Measurements from ENCODE around the gene ELOB. TPM values are rescaled to one million over a fixed set of nuclear protein-coding genes. Genes with fewer than 3 reads are reported as not detected.

Gene ELOB
- total and polyA plus RNA-seq, 2 donors (not counting 1 experiment from before 2014, with no cell fraction given) = 124 to 436 TPM

GRCh38 chr16:2777903-2778629 lies 986 bp upstream of the ELOB start:
- Histone ChIP-seq H3K4me3 (replicated peaks in 1 of 4; ENCODE audit: control extremely low read depth in 1 of 4, insufficient read depth in 1 of 4, low read depth in 3 of 4, low read length in 4 of 4) (peak overlapping the region; percentile 82 to 96 (median 90)), H3K27ac (ENCODE audit: insufficient read depth, low read length) (peak overlapping the region; percentile 100), H3K36me3 (ENCODE audit: control insufficient read depth, insufficient read depth, low read length) (peaks cover 2% of the 10 kb centered on the region), H3K79me2 (ENCODE audit: control insufficient read depth, insufficient read depth, low read length) (peaks cover 44% of the 10 kb centered on the region), H4K20me1 (ENCODE audit: control insufficient read depth, extremely low read depth, insufficient read depth, low read length) (no peaks in the 10 kb centered on the region), H3K9ac (ENCODE audit: insufficient read depth, low read length) (peak overlapping the region; percentile 100), H3K4me2 (ENCODE audit: extremely low read depth, insufficient read depth, low read length) (peak overlapping the region; percentile 99), H3K4me1 (ENCODE audit: control insufficient read depth, extremely low read depth, insufficient read depth, low read length) (peaks cover 7% of the 10 kb centered on the region), H3K27me3 (ENCODE audit: control insufficient read depth, insufficient read depth, low read length) (no peaks in the 10 kb centered on the region), H2AFZ (ENCODE audit: low read length) (peak overlapping the region; percentile 77), H3K9me3 (ENCODE audit: control insufficient read depth, insufficient read depth, low read depth, low read length) (no peaks in the 10 kb centered on the region)
- TF ChIP-seq CTCF (conservative IDR thresholded peaks at IDR 0.05 in 1 of 2, IDR thresholded peaks at IDR 0.05 in 1 of 2; ENCODE audit: low read depth in 1 of 2, low read length in 2 of 2) (no peak), EZH2 (IDR thresholded peaks at IDR 0.05; ENCODE audit: low read length, missing control alignments) (no peak)
- DNase-seq (ENCODE audit: low read depth in 2 of 2) = peak in 1 of 2 donors; percentile 16

- no peak for DNase-seq (ENCODE audit: low read depth in 2 of 2)
These were observed 460 bp downstream of the ELOB start for GRCh38 chr16:2776500-2777139.

More at GRCh38 chr16:2776500-2777139, 460 bp downstream of the ELOB start:
- Histone ChIP-seq H3K79me2 (ENCODE audit: control insufficient read depth, insufficient read depth, low read length) (peaks cover 50% of the 10 kb centered on the region), H3K4me2 (ENCODE audit: extremely low read depth, insufficient read depth, low read length) (peak overlapping the region; percentile 96), H3K9ac (ENCODE audit: insufficient read depth, low read length) (peak overlapping the region; percentile 84), H4K20me1 (ENCODE audit: control insufficient read depth, extremely low read depth, insufficient read depth, low read length) (no peaks in the 10 kb centered on the region), H2AFZ (ENCODE audit: low read length) (no peak overlapping the region), H3K4me3 (replicated peaks in 1 of 4; ENCODE audit: control extremely low read depth in 1 of 4, insufficient read depth in 1 of 4, low read depth in 3 of 4, low read length in 4 of 4) (peak overlapping the region; percentile 68 to 90 (median 88)), H3K36me3 (ENCODE audit: control insufficient read depth, insufficient read depth, low read length) (peaks cover 10% of the 10 kb centered on the region), H3K27ac (ENCODE audit: insufficient read depth, low read length) (peak overlapping the region; percentile 89), H3K27me3 (ENCODE audit: control insufficient read depth, insufficient read depth, low read length) (no peaks in the 10 kb centered on the region), H3K9me3 (ENCODE audit: control insufficient read depth, insufficient read depth, low read depth, low read length) (no peaks in the 10 kb centered on the region), H3K4me1 (ENCODE audit: control insufficient read depth, extremely low read depth, insufficient read depth, low read length) (peaks cover 10% of the 10 kb centered on the region)
- TF ChIP-seq EZH2 (IDR thresholded peaks at IDR 0.05; ENCODE audit: low read length, missing control alignments) (no peak), CTCF (conservative IDR thresholded peaks at IDR 0.05 in 1 of 2, IDR thresholded peaks at IDR 0.05 in 1 of 2; ENCODE audit: low read depth in 1 of 2, low read length in 2 of 2) (no peak)

Data from fibroblast of lung (primary cell).